SK-N-MC (cell line): Measurements from ENCODE around the gene TAGAP.

Source experiments
- EZH2 ChIP-seq: fragments of 200-600 bp; sonication (generic); IDR thresholded peaks from one replicate; pipeline ENCODE4 v1.6.1; 2017; ENCODE audit warnings: antibody characterized with exemption
- FOXP2 ChIP-seq: optimal IDR thresholded peaks from 2 replicates; pipeline ENCODE3; 2011; ENCODE audit warnings: mild to moderate bottlenecking, moderate library complexity; ENCODE audit not compliant: insufficient read depth; ENCODE audit errors: extremely low read length, control extremely low read depth
- POLR2AphosphoS5 ChIP-seq: IDR thresholded peaks from 2 replicates; pipeline ENCODE4 v1.6.1; 2012; ENCODE audit warnings: mild to moderate bottlenecking, low read depth, low read length, borderline replicate concordance

- TF ChIP-seq EZH2 (no peak), POLR2AphosphoS5 (no peak), FOXP2 (no peak)
These were observed 32.3 kb upstream of the TAGAP start for GRCh38 chr6:159077123-159077522.
